NAMALWA (cell line): ENCODE results near the gene UNC79.
"Not testable (repeated sequence)": the region's sequence is repeated elsewhere in the genome, so short reads cannot be mapped to it uniquely, and the experiment has no call there.

Experiments
- DNase-seq: peaks from one replicate; pipeline ENCODE4 v3.0.0-alpha.2; 2015; ENCODE audit warnings: low spot score

Gene UNC79

GRCh38 chr14:93430315-93431035 lies at the start of gene UNC79:
Gene UNC79, plus strand, starts transcription at chr14:93430939. Its CDS starts 91 bp downstream, at chr14:93431030.
- no peak for DNase-seq

- no peak for DNase-seq
Observed at GRCh38 chr14:93381644-93382043, 49.1 kb upstream of the UNC79 start.

GRCh38 chr14:93384256-93384655 lies 46.5 kb upstream of the UNC79 start:
- not testable (repeated sequence) for DNase-seq

GRCh38 chr14:93395231-93395630 lies 35.5 kb upstream of the UNC79 start:
- DNase-seq: no peak

GRCh38 chr14:93396456-93396855 lies 34.3 kb upstream of the UNC79 start:
- no peak for DNase-seq

GRCh38 chr14:93398491-93398890 lies 32.2 kb upstream of the UNC79 start:
- DNase-seq: no peak

- DNase-seq: no peak
Observed at GRCh38 chr14:93402951-93403350, 27.8 kb upstream of the UNC79 start.

- DNase-seq: no peak
Observed at GRCh38 chr14:93410021-93410420, 20.7 kb upstream of the UNC79 start.

- DNase-seq: no peak
Observed at GRCh38 chr14:93410893-93411292, 19.8 kb upstream of the UNC79 start.

GRCh38 chr14:93425136-93425535 lies 5.6 kb upstream of the UNC79 start:
- DNase-seq: not testable (repeated sequence)

- DNase-seq: no peak
Observed at GRCh38 chr14:93426750-93427149, 4.0 kb upstream of the UNC79 start.

- DNase-seq: no peak
Observed at GRCh38 chr14:93431036-93431670, 414 bp downstream of the UNC79 start.

- no peak for DNase-seq
Observed at GRCh38 chr14:93454224-93454623, 23.5 kb downstream of the UNC79 start.

- no peak for DNase-seq
Observed at GRCh38 chr14:93456356-93456755, 25.6 kb downstream of the UNC79 start.

GRCh38 chr14:93458234-93458633 lies 27.5 kb downstream of the UNC79 start:
- no peak for DNase-seq

- DNase-seq: no peak
Observed at GRCh38 chr14:93462479-93462878, 31.7 kb downstream of the UNC79 start.

GRCh38 chr14:93464271-93464670 lies 33.5 kb downstream of the UNC79 start:
- no peak for DNase-seq

- no peak for DNase-seq
Observed at GRCh38 chr14:93475471-93475870, 44.7 kb downstream of the UNC79 start.

GRCh38 chr14:93476305-93476704 lies 45.6 kb downstream of the UNC79 start:
- DNase-seq: no peak

GRCh38 chr14:93479074-93479473 lies 48.3 kb downstream of the UNC79 start:
- DNase-seq: not testable (repeated sequence)

- no peak for DNase-seq
Observed at GRCh38 chr14:93480867-93481266, 50.1 kb downstream of the UNC79 start.

- no peak for DNase-seq
Observed at GRCh38 chr14:93481758-93482157, 51.0 kb downstream of the UNC79 start.

GRCh38 chr14:93490001-93490400 lies 59.3 kb downstream of the UNC79 start:
- no peak for DNase-seq

GRCh38 chr14:93493054-93493453 lies 62.3 kb downstream of the UNC79 start:
- DNase-seq: no peak
